G401 (cell line): ENCODE data around the gene TPO. TPM values are rescaled to one million over a fixed set of nuclear protein-coding genes. Genes with fewer than 3 reads are reported as not detected.

Experiments used
- DNase-seq: peaks from one replicate; pipeline ENCODE4 v3.0.0-alpha.2; 2015; ENCODE audit warnings: low spot score
- in situ Hi-C: cut with HindIII; loops from 2 replicates; pipeline ENCODE4 v1.10.0; 2016; ENCODE audit warnings: low sequenced_read_pairs, mixed read lengths
- total RNA-seq: library from RNA; depleted of rRNA; stranded (reverse); fragments of >200 nt; shearing (Covaris generic); gene quantifications from 2 replicates; pipeline ENCODE4 v1.2.3, GENCODE V29; 2014

The TPO gene
- total RNA-seq, 1 experiment from 2014 or later, result not detected

DNA sequence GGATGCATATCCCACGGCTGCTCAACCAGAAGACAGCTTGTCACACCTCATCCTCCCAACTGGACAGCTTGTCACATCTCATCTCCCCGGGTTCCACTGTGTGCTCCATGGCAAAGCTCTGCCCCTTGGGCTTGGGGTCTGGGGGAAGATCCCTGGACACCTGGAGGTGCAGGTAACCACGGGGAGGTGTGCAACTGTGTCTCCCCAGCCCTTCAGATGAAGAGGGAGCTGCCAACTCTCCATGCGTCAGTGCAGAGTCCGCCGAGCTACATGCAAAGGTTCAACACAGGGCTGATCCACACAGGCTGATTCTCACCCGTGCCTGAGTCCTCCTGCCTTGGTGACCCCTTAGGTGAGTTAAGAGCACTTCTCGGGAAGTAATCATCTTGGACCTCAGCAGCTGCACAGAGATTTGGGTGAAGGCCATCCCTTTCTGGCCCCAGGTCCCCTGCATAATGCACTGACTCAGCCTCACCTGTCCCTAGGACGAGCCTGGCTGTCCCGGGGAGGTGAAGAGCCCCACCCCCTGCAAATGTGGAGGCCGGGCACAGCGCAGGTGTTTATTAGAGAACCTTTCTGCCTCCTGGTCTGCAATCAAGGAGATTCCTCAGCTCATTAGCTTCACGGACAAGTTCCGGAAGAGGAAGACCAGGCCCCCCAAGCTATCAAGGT, 173.1 kb downstream of the TPO start:
- DNase-seq, result no peak
- in situ Hi-C loops, result no loop called here

DNA sequence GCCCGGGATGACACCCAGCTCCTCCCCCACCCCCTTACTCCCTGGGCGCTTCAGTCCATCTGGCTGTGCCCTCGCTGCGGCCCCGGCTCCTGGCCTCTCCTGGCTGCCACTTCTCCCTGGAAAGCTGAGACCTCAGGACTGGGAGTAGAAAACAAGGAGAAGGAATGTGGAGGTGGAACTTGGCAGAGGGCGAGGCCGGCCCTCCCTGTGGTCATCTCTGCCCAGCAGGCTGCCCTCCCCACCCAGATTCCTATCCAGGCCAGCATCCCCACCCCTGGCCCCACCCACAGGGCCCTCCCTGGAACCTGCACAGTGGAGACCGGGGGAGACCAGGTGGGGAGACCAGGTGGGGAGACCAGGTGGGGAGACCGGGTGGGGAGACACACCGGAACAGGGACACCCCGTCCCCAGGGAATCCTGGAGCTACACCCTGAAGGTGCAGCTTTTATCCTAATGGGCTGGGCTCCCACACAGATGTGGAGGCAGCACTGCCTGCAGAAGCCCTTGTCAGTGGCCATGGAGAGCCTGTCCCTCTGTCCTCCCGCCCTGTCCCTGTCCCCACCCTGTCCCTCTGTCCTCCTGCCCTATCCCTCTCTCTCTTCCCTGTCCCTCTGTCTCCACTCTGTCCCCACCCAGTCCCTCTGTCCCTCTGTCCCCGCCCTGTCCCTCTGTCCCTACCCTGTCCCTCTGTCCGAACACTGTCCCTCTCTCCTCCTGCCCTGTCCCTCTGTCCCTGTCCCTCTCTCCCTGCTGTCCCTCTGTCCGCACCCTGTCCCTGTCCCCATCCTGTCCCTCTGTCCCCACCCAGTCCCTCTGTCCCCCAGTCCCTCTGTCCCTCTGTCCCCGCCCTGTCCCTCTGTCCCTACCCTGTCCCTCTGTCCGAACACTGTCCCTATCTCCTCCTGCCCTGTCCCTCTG, 173.9 kb downstream of the TPO start:
- in situ Hi-C loops, result no loop called here
- no peak for DNase-seq

DNA sequence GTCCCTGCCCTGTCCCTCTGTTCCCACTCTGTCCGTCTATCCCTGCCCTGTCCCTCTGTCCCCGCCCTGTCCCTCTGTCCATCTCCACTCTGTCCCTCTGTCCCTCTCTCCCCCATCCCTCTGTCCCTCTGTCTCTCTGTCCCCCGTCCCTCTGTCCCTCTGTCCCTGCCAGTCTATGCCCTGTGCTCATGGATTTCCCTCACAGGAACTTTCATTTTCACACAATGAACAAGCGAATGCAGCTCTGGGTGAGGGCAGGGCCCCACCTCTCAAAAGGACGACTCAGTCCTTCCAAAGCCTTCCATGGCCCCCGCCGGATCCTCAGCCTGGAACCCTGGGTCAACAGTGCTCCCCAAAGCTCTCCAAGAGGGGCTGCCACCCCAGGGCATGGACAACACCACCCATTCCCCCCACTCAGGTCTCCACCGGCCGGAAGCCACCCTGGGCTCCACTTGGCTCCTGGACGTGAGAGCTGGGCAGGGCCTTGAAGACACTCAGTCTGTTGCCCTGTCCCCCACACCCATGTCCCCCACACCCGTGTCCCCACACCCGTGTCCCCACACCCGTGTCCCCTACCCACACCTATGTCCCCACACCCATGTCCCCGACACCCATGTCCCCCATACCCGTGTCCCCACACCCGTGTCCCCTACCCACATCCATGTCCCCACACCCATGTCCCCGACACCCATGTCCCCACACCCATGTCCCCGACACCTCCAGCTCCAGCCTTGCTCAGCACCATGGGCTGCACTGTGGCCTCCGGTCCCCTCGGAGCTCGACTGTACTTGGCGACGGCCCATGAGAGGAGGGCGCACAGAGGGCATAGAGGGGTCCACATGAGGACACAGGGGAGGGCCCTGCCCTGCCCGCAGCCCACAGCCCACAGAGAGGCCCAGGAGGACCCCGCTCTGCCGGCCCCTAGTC, 175.1 kb downstream of the TPO start:
- in situ Hi-C loops, result no loop called here

DNA sequence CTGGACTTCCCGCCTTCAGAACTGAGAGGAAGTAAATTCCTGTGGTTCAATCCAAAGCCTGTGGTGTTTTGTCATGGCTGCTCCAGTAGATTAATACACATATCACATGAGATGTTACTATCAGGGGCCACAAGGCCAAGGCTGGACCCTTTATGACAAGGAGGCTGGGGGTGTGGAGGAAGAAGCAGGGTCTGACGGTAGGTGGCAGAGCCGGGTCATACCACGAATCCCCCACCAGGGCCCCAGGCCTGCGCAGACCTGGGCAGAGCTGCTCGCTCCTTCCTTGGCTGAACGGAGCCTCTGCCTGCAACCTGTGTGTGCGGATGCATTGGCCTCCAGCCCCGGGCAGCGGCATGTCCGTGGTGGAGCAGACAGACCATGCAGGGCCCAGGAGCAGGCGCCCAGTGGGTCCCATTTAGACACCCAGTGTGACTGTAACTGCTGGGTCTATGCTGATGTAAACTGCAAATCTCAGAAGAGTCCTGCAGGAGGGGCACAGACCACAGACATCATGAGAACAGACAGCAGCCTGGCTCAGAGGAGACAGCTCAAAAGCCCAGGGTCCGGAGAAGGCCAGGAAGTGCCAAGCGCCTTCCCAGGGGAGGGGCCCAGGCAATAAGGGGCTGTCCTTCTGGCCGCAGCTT, 175.8 kb downstream of the TPO start:
- DNase-seq, result no peak
- in situ Hi-C loops, result no loop called here

More for the DNA sequence above, 175.1 kb downstream of the TPO start:
- DNase-seq, result no peak

DNA sequence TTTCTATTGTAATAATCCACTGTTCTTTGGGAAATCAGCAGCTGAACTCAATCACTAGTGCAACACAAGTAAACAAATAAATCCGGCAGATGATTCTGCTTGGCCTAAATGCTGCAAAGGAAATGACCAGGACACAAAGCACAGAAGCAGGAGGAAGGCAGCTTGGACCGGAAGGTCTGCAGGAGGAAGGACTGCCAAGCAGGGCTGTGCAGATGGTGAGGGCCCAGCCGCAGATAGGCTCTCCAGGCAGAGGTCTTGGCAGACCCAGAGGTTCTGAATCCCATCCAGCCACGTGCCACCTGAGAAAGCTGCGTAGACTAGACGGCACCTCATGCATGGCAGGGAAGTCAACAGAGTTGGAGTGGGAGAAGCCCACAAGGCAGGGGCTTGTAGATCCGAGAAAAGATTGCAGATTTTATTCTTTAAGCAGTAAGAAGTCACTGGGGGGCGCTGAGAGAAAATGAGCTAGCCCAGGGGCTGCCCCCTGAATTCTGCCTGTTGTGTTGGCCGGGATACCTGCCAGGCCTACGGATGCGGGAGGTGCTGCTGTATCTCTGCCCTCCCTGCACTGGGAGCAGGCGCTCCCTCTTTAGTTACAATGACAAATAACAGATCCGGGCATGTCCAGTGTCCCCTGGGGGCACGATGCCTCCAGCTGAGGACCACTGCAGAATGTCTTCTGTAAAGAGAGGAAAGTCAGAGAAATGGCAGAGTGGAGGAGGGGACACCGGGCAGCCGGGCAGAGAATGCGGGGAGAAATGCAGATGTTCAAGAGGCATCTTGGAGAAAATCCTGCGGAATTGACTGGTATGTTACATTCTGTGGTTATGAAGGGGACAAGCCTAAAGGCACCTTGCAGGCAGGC, 177.6 kb downstream of the TPO start:
- in situ Hi-C loops, result no loop called here
- DNase-seq, result no peak

DNA sequence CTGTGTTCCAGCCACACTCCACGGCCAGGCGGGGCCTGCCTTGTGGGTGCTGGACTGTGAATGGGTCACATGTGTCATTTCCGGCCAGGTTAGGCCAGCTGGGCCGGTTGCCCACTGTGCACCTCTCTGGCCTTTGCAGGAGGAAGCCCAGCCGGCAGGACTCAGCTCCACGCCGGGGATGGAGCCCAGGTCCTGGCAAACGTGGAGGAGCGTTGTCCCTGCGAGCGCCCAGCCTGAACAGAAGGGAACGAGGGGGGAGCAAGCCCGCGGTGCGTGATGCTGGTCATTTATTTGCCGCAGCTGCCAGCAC, 178.2 kb downstream of the TPO start:
- DNase-seq, result no peak
- in situ Hi-C loops, result no loop called here
